Gastrocnemius medialis (tissue), 4 donors: ENCODE results near the gene E2F4.

Source experiments
- POLR2A ChIP-seq, 2 donors: fragments of 450-650 bp; IDR thresholded peaks; one replicate each; pipeline ENCODE4 v1.6.1; 2017; ENCODE audit warnings: antibody characterized with exemption in 2 of 2, mild to moderate bottlenecking in 2 of 2, moderate library complexity in 2 of 2
- TF ChIP-seq, protein P1 (sequence below), 5 experiments: fragments of 450-650 bp in 3 of 5; fragments of 200-600 bp in 2 of 5; sonication (generic) in 2 of 5; IDR thresholded peaks in 4 of 5; conservative IDR thresholded peaks in 1 of 5; 1 replicate in 4 of 5; 2 replicates in 1 of 5; pipeline ENCODE4 v1.5.1; 2016 to 2019; ENCODE audit warnings: antibody characterized with exemption in 5 of 5, mild to moderate bottlenecking in 3 of 5, moderate library complexity in 3 of 5

GRCh38 chr16:67199011-67199807 lies 7.3 kb downstream of the E2F4 start, which contains the start of gene ELMO3:
- TF ChIP-seq, protein P1, sequence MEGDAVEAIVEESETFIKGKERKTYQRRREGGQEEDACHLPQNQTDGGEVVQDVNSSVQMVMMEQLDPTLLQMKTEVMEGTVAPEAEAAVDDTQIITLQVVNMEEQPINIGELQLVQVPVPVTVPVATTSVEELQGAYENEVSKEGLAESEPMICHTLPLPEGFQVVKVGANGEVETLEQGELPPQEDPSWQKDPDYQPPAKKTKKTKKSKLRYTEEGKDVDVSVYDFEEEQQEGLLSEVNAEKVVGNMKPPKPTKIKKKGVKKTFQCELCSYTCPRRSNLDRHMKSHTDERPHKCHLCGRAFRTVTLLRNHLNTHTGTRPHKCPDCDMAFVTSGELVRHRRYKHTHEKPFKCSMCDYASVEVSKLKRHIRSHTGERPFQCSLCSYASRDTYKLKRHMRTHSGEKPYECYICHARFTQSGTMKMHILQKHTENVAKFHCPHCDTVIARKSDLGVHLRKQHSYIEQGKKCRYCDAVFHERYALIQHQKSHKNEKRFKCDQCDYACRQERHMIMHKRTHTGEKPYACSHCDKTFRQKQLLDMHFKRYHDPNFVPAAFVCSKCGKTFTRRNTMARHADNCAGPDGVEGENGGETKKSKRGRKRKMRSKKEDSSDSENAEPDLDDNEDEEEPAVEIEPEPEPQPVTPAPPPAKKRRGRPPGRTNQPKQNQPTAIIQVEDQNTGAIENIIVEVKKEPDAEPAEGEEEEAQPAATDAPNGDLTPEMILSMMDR (IDR thresholded peaks at IDR 0.05 in 4 of 5, conservative IDR thresholded peaks at IDR 0.05 in 1 of 5), result peak in 2 of 5 experiments; percentile 24 to 34
- TF ChIP-seq POLR2A (IDR thresholded peaks at IDR 0.05), result no peak
